NOMO-1 (cell line): Measurements from ENCODE around the gene UFD1.

Experiments
- DNase-seq, 2 experiments: peaks; one replicate each; lab custom pipeline; 2025; ENCODE audit not compliant: unreplicated experiment in 2 of 2; lab: John Stamatoyannopoulos, UW

UFD1 gene

DNA sequence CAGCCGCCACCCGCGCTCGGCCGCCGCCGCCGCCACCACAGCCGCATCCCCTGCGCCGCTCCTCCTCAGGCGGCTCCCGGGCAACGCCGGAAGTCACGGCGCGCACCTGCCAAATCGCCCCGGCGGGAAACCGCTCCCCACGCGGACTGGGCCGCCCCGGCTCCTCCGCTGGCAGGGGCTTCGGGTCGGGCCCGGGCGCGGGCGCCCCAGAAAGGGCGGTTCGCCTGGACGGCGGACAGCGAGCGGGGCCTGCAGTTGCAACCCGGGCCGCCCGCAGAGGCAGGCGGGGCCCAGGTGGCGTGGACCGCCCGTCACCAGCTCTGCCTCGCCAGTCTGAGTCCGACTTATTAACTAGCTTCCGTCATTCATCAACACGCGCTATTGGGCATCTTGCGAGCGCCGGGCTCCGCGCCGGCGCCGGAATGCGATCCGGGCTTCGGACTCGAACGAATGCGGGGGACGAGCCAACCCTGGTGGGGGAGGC is 47.3 kb downstream of the UFD1 start, which contains the start of gene HIRA:
Gene HIRA (minus strand): TSS at position 85 of the 484 bp plus-strand sequence. CDS start 257 bp downstream, outside the sequence.
- peak; percentile 60 to 64 for DNase-seq

- DNase-seq = no peak
Observed at GRCh38 chr22:19430890-19431541, 48.0 kb downstream of the UFD1 start.

DNA sequence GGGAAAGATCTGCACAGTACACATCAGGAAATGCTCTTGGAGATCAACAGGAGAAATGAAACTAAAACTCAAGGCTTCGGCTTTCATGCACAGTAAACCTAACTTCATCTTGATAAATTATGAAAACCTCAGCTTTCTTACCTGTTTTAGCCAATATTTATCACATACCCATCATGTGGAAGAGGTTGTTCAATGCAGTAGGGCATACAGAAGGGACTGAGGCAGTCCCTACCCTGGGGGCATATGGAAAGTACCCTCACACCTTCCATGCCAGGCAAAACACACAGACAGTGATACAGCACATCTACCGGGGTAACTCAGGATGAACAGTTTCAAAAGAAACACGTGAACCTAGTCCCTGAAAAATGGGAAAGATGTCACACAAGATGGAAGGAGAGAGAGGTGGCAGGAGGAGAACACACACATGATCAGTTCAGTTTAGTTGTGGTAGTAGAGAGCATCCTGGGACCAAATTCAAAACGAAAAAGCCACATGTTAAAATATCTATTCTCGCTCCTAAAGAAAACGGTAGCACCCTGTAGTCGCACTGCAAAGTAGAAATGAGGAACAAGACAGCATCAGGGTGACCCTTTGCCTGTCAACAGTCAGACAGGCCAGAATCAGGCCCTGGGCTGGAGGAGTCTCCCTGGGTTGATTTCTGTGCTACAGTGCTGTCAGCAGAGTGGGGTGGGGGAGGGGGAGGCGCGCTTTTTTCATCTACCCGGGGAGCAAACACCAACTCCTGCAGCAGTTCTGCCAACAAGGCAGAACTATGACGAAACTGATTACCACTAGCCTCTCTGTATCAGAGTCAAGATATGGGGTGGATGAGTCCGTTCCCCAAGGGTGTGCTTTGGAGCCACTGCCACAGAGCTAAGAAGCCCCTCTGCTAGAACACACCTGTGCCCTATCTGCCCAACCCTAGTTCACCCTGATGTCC is 48.8 kb downstream of the UFD1 start:
- DNase-seq = peak; percentile 28 to 83

GRCh38 chr22:19424186-19424500 is 54.9 kb downstream of the UFD1 start:
- DNase-seq = no peak

- no peak for DNase-seq
Observed at GRCh38 chr22:19422440-19423301, 56.3 kb downstream of the UFD1 start.

DNA sequence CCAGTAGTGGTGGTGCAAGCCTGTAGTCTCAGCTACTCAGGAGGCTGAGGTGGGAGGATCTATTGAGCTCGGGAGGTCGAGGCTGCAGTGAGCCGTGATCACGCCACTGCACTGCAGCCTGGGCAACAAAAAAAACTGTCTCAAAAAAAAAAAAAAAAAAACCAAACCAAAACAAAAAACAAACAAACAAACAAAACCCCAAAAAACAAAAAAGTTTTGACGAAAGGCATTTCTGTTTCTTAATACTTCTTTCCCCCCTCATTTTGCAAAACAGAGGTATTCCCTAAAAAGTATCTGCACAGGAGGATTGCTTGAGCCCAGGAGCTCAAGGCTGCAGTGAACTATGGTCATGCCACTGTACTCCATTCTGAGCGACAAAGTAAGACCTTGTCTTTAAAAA is 58.7 kb downstream of the UFD1 start:
- DNase-seq = no peak

GRCh38 chr22:19419464-19420178 is 59.4 kb downstream of the UFD1 start:
- peak in 1 of 2 experiments; percentile 24 for DNase-seq

DNA sequence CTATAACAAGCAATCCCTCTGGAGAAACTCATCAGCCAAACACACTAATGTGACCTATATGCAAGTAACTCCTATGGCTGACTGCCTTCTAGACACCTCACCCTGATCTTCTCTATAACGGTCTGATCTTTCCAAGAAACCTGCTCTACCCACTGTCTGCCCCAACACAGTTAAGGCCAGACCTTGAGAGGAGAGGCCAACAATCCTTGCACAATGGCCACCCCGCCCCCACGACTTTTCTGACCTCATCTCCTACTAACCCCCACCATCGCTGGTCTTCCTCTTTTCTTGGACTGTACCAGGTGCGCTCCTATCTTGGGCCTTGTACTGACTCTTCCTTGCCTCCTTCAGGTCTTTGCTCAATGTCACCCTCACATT is 59.9 kb downstream of the UFD1 start:
- peak; percentile 70 to 75 for DNase-seq

DNA sequence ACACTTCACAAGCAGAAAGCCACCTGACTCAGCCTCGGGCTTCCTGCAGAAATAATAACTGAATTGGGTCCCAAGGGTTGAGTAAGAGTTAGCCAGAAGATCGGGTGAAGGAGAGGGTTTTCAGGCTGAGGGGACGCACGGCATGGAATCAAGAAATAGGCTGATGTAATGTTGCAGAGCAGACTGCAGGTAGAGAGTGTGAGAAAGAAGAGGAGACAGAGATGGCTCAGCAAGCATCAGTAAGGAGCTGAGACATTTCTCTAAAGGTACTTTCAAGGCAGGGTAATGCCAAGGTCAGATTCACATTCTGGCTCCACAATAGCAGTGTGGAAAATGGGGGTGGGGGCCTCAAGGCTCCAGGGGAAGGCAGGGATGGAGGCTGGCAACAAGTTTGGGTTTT is 66.1 kb downstream of the UFD1 start:
- DNase-seq = no peak

DNA sequence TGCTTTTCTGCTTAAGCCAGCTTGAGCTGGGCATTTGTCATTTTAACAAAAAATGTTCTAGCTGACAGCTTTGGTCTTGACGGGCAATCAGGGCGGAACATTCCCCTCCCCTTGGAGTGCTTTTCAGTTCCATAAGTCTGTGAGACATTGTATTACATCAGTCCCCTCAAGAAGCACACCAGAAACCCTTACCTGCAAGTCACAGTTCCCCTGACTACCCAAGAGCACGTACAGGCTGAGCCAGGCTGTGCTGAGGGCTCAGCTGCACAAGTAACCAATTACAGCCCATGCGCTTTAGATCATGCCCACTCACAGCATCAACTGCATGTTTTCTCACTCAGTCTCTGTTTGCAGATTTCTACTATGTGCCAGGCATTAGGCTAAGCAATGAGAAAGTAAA is 66.5 kb downstream of the UFD1 start:
- DNase-seq = no peak

DNA sequence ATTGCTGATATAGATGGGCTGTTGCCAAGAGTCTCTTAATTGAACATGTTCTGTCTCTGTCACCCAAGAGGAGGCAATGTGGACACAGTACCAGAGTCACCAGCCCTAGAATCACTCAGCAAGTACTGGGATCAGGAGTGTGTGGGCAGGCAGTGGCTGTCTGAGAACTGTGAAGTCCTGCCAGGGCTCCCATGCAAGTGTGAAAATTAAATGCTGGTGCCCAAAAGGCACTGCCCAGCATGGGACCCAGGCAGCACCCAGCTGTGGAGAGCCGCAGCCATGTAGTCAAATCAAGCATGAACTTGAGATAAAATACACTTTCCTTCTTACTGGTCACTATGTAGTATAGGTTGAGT is 67.3 kb downstream of the UFD1 start:
- no peak for DNase-seq

DNA sequence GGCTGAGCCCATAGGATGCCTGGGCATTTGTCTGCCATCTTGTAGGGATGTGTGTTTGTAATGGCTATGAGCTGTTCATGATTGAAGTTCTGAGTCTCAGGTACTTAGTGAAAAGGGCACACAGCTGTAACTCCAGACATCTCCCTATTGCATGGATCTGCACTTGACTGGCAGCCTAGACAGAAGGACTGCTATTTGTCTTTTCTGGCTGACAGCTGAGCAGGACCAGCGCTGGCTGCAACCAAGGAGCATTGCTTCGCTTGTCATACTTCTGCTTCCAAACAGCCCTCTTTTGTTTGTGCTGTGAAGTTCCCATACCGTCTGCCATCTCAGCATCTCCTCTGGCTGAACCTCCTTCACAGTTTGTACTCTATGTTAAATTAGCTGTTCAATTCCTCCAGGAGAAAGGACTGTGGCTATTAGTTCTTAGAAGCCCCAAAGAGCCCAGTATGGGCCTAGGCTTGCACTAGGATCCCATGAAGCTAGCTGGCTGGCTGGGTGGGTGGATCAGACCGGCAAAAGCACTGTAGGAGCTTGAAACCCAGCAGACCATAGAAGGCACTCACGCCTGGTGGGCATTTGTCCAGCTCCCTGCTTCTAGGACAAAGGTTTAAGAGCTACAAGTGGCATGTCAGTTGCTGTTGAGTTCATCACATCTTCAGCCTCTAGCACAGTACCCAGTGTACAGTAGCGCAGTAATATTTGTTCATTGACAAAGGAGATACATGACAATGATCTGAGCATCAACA is 67.9 kb downstream of the UFD1 start:
- no peak for DNase-seq

- no peak for DNase-seq
Observed at GRCh38 chr22:19407649-19408606, 71.1 kb downstream of the UFD1 start.

- DNase-seq = no peak
Observed at GRCh38 chr22:19406846-19407245, 72.1 kb downstream of the UFD1 start.

- no peak for DNase-seq
Observed at GRCh38 chr22:19406281-19406811, 72.6 kb downstream of the UFD1 start.

GRCh38 chr22:19405652-19406051 is 73.3 kb downstream of the UFD1 start:
- no peak for DNase-seq

DNA sequence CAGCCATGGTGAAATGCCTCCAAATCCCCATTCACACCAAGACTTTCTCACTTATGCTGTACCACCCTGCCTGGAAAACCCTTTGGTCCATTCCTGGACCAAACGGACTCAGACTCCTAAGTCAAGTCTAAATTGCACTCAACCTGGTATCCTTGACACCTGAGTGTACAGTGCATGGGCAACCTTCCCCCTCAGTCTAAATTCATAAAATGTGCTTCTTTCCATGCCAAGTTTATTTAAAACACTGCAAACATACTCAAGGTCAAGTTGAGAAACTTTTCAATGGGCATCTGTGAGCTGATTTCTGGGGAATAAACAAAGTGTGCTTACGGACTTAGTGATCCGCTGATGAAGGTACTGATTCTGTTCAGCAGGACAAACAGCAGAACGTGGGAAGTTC is 73.9 kb downstream of the UFD1 start:
- DNase-seq = no peak

DNA sequence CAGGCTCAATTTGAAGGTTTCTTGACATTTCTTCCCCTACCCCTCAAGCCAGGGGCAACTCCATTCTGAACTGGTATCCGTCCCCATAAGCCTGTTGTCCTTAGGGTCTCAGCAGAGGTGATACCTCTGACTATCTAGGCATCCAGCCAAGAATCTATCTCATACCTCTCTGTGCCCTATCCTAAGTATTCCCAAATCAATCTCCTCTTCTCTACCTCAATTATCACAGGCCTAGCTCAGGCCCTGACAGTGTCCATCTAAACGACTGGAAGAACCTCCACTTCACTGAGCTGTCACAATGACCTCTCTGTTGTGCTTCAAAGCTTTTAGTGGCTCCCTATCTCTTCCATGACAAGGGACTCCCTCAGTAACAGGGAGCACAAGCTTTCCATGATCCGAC is 74.3 kb downstream of the UFD1 start:
- DNase-seq = no peak
